Pons (tissue), 1 donor: Measurements from ENCODE around the gene TTC16.

Source experiments
- DNase-seq: peaks from one replicate; pipeline ENCODE4 v3.0.0-alpha.2; 2016; ENCODE audit warnings: low spot score

Gene TTC16

DNA sequence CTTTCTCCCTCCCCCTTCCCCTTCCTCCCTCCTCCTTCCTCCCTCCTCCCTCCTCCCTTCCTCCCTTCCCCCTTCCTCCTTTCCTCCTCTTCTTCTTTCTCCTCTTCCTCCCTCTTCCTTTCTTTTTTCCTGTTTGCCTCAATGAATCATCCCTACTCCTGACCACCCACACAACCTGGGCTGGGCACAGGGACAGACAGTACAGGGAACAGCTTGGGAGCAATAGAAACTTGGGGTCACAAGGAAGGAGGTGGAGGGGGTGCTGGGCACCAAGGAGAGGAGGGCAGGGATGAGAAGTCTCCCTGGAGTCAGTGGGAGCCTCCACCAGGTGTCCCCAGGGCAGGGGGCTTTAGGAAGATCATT is 5.0 kb downstream of the TTC16 start:
- DNase-seq = no peak

DNA sequence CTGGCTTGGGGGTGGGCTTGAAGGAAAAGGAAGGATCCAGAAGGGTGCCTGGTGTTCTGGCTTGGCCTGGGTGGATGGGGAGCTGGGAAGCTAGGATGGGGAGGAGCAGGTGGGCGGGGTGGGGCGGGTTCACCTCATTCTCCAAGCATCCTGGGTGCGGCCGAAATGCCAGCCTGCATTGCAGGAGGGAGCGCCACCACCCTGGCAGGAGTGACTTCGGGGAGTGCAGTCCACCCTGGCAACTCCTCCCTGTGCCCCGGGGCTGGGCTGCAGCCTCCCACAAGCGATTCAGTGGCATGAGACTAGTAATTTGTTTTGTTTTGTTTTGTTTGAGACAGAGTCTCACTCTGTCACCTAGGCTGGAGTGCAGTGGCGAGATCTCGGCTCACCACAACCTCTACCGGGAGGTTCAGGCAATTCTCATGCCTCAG is 5.5 kb downstream of the TTC16 start:
- no peak for DNase-seq

DNA sequence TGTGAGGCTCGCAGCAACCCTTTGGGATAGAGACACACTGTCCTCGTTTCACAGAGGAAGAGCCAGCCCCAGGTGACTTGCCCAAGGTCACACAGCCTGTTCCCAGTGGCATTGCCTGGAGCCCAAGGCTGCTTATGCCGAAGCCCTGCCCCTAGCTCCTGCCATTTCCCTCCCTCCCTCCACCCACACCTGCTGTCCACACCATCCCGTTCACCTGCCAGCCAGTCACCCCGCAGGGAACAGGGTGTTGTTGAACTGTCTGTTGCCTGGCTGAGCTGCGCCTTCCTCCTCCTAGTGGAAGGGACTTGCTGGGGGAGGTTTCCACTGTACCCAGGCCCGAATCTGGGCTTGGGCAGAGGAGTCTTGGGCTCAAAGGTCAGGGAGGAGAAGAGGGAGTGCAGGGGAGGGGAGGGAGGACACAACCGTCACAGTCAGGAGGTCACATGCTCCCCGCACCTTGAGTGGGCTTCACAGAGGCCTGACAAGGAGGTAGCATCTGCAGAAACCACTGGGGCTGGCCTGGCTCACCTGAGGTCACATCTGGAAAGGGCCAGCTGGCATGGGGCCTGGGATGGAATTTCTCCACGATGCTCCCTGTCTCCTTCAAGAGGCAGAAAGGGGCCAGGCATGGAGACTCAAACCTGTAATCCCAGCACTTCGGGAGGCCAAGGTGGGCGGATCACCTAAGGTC is 6.3 kb downstream of the TTC16 start:
- DNase-seq = no peak

DNA sequence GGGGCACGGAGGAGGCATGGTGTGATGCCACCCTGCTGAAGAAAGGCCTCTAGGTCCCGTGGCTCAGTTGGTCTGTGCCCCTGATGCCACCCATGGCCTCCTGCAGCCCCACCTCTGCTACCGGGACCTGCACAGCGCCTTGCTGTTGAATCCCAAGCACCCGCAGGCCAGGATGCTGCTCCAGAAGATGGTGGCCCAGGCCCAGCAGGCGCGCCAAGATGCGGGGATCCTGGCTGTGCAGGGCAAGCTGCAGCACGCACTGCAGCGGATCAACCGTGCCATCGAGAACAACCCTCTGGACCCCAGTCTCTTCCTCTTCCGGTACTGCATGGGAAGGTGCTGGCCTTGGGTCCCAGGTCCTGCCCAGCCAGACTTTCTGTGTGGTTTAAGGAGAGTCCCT is 7.1 kb downstream of the TTC16 start:
- DNase-seq = no peak

DNA sequence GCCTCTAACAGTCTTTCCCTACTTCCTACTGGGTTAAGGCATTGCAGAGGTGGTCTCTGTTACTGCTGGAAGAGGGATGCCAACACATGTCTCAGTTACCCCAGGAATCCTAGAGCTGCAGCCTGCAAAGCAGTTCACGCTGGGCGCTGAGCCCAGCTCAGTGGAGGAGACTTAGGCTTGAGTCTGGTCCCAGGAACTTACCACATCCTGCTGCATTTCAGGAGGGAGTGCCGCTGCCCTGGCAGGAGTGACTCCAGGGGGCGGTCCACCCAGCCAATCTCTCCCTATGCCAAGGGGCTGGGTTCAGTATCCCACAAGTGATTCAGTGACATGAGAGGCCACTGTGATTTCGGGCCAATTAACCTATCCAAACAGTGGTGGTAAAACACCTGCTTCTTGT is 7.6 kb downstream of the TTC16 start:
- no peak for DNase-seq

DNA sequence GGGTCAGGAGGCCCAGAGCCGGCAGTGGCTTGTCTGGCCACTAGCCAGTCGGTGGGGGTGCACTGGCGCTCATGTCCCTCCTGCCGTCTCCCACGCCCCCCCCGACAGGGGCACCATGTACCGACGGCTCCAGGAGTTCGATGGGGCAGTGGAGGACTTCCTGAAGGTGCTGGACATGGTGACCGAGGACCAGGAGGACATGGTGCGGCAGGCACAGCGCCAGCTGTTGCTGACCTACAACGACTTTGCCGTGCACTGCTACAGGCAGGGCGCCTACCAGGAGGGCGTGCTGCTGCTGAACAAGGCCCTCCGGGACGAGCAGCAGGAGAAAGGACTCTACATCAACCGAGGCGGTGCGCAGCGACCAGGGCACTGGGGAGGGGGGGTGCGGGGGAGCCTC is 8.1 kb downstream of the TTC16 start:
- no peak for DNase-seq

DNA sequence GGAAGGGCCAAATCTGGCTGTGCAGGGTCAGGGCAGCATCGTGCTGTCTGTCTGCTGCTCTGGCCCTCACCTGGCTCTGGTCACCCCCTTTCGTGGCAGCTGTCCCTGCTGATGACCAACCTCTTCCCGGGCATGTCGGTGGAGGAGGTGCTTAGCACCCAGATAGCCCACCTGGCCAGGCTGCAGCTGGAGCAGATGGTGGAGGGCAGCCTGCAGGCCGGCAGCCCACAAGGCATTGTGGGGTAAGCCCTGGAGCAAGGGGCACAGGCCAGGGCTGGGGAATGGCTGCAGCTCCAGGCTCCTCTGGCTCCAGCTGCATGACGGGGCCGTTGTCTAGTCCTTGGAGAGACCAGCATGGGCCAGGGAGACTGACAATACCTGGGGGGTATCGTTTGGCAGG is 11.0 kb downstream of the TTC16 start:
- DNase-seq = no peak

DNA sequence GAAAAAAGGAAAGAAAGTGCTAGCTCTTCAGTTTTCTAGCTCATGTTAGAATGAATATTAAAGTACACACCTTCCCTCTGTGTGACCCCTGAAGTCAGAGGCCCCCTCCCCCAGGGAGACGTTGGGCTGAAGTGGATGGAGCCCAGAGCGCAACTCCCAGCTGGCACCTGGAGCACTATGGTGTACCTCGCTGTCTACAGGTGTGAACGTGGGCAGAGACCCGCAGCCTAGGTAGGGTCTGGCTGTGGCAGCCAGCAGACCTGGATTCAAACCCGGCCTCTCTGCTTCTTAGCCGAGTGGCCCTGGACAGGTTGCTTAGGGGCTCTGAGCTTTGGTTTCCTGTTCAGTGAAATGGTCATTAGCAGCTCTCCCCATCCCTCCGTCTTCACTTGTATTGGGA is 12.9 kb downstream of the TTC16 start:
- DNase-seq = no peak

DNA sequence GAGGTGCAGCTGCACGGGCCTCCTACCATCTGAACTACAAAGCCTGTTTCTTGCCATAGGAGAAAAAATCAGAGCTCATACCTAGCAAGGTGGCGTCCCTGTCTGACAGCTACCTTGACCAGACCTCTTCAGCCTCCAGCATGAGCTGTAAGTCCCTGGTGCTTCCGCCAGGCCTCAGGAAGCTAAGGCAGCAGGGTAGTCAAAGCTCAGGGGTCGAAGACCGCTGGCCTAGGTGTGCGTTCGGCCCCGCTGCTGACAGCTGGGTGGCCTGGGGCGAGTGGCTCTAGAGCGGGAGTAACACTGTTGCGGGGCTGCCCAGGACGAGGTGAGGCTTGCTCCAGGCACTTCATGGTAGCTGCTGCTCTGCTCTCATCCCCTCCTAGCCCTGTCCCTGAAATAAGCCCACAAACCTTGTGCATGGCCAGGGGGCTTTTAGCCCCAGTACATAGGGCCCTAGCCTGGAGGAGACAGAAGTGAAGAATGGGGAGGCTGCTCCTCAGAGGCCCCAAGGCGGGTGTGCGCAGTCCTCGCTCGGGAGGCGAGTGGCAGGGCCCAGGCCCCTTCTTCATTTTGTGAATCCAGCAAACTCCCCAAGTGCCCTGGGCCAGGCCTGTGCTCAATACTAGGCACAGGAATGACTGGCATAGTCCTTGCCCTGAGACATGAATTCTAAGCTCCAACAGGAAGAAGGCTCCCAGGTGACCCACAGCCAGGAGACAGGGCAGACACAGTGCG is 13.8 kb downstream of the TTC16 start:
- DNase-seq = no peak

DNA sequence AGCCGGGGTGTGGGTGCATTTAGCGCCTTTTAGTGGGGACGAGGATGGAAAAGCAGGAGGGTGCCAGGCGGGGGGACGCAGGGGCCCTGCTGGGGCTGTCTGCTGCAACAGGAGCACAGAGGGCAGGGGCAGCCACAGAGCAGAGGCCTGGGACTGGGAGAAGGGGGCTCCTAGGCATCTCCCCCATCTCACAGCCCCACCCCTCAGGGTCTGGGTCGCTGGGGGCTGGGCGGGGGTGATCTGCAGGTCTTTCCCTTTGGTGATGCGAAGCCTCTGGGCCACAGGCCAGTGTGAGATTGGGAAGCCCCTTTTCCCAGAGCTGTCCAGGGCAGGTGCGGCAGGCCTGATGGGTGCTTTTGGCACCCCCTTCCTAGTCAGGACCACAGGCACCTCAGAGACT is 14.4 kb downstream of the TTC16 start:
- no peak for DNase-seq

DNA sequence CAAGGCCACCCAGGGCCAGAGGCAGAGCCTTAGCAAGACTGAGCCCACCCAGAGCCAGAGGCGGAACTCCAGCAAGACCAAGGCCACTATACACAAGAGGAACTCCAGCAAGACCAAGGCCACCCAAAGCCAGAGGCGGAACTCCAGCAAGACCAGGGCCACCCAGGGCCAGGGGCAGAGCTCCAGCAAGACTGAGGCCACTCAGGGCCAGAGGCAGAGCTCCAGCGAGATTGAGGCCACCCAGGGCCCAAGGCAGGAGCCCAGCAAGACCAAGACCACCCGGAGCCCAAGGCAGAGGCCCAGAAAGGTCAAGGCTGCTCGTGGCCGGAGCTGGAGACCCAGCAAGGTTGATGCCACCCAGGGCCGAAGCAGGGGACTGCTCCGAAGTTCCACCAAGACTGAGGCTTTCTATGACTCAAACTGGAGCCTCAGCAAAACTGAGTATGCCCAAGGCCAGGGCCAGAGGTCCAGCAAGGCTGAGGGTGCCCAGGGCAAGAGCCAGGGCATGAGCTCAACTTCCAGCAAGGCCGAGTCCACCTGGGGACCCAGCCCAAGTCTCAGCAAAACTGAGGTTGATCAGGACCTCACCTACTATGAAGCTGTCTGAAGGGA is 15.0 kb downstream of the TTC16 start:
- no peak for DNase-seq

DNA sequence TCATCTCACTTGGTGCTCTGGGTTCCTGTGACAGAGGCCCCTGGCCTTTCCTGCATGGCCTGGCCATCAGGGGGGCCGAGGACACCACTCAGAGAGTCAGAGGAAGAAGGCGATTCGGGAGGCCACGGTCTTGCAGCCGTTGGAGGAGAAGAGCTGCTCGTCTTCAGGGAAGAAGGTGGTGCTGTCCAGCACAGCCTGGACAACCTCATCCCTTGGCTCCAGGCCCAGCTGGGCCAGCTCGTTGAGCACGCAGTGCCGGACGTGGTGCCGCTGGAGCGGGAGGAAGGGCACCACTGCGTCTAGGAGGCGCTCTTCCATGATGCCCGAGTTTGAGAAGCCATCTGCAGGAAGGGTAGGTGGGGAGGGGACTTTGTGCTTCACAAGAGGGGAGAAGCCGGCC is 16.1 kb downstream of the TTC16 start:
- DNase-seq = no peak

DNA sequence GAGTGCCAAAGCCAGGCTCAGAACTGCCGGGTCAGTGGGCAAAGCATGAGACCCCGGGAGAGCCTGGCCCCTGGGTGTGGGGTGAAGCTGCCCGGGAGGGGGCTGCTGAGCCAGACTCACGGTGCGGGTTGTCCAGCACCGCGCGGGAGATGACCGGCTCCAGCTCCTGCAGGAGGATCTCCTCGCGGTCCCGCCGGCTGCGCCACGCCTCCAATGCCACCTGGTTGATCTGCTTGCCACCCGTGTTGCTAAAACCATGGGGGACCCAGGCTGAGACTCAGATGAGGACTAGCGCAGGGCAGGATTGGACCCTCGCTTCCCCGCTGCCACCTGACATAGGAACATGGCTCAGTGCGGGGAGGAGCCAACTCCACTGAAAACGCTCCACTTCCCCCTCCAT is 16.6 kb downstream of the TTC16 start:
- DNase-seq = no peak

DNA sequence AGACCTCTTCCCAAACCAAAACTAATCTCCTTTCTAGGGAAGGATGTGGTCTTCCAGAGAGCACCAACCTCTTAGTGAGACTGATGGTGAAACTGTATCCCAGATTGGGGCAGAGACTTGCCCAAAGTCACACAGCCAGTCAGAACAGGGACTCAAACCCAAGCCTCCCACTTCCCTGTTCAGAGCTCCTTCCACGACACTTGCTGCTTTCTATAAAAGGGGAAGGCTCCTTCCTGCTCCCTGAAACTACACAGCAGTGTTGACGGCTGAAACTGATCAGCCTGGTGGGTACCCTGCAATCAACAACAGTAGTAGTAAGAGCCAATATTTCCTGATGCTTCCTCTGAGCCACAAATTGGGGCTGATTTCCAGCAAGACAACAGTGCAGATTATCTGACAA is 17.7 kb downstream of the TTC16 start:
- no peak for DNase-seq

DNA sequence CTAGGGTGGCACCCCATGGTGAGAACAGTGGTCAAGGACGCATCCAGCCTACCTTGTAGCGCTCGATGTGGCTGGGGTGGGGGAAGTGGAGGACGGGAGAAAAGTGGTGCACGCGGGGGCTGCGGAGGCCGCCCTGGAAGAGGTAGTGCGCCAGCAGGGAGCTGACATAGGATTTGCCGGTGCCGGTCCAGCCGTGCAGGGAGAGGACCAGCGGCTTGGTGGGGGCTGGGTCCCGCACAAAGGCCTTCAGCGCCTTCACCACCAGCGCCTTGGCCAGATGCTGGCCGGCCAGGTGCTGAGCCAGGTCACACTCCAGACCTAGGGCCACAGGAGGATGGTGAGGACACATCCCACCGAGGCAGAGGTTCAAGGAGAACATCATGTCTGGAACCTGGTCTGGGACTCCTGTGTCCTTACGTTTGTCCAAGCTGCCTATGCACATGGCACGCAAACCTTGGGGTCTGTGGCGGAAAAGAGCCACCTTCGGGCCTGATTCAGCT is 18.4 kb downstream of the TTC16 start:
- no peak for DNase-seq

DNA sequence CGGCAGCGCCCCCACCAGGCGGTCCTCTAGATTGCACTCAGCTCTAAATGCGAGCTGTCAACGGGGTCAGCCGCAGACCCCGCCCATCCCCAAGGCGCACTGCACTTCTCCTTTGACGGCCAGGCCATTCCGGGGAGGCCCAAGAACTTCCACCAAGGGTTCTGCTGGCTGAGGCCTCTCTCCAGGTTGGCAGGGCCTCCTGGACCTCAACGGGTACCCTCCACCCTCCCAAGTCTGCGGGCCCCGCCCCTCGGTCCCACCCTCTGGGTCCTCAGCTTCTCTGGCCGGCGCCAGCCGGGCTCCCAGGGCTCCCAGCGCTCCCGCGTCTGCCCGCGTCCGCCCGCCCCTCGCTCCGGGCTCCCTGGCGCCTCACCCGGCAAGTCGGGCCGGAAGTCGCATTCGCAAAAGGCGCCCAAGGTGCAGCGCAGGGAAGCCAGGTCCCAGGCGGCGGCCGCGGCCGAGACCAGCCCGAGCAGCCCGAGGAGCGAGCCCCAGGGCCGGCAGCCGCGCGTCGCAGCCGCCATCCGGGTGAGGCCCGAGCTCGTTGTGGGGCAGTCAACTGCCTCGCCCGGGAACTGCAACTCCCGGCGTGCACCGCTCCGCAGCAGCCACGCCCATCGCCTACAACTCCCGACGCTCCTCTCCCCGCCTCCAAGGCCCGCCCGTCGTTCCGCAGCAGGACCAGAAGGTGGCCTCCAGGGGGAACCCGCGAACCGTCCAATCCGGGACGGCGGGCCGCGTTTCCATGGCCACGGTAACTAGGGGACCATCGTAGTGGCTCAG is 19.1 kb downstream of the TTC16 start, which contains the start of gene TOR2A:
Gene TOR2A (minus strand): TSS at position 548 of the 783 bp plus-strand sequence. CDS start 24 bp downstream, at position 524.
- DNase-seq = peak; percentile 95

DNA sequence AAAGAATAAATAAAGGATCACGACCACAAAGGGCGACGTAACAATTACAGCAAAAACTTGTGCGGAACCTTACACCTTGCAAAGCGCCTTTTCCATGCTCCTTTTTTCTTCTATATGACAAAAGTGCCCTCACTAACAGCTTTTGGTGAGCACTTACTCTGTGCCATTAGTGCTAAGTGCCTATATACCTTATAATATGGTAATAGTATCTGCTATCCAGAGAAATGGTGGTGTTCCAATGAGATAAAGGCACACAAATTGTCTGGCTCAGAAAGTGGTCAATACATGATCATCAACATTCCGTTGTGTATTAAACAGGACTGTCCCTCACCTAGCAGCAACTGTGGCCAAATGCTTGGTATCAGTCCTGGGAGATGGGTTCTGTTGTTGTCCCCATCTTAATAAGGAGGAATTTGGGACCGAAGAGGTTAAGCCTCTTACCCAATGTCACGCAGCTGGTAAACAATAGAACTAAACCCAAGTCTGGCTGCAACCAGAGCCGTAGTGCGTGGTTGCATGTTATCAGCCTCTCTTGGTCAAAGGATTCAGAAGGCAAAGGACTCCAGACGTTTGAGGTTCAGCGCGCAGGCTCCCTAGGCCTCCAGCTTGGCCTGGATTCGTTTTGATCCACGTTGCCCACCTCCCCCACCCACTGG is 19.8 kb downstream of the TTC16 start:
- DNase-seq = no peak

DNA sequence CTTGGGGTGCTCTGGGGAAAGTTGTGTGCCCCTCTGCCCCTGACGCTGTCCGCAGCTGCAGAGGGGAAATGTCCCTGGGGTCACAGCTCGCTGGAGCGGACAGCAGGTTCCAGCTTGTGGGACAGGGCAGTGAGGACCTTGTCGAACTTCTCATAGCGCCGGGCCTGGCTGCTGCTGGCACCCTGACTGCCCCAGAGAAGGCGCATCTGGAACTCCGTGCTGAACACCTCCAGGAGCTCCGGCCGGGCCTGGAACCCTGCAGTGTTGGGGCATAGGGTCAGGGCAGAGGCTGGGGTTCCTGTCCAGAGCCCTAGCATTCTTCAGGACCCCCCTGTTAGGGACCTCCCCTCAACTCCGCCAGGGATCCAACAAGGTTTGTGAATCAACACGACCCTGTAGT is 22.8 kb downstream of the TTC16 start:
- DNase-seq = no peak

DNA sequence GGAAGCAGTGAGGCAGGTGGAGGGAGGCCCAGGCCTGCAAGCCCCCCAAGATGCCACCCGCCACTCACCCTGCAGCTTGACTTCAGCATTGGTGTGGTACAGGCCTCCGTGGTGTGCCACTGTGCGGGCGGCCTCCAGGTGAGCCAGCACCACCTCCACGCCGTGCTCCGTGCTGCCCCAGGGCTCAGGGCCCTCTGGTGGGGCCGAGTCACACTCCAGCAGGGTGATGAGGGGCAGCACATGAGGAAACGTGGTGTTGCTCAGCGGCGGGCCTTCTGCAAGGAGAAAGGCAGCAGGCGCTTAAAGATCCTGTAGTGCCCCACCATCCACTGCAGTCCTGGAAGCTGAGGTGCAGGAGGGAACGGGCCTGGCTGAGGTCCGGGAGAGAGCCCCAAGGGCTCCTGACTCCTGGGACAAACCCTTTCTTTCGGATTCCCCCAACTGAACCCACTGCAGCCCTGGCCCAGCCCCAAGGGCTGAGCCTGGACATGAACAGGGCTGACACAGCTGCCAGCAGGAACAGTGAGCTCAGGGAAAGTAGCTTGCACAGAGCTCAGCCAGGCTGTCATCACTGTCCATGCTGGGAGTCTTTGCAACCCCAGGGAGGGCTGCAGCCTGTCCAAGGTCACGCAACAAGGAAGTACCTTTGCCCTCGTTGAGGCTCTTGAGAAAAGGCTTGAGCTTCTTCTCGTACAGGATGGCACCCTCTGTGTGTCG is 23.9 kb downstream of the TTC16 start:
- DNase-seq = no peak

DNA sequence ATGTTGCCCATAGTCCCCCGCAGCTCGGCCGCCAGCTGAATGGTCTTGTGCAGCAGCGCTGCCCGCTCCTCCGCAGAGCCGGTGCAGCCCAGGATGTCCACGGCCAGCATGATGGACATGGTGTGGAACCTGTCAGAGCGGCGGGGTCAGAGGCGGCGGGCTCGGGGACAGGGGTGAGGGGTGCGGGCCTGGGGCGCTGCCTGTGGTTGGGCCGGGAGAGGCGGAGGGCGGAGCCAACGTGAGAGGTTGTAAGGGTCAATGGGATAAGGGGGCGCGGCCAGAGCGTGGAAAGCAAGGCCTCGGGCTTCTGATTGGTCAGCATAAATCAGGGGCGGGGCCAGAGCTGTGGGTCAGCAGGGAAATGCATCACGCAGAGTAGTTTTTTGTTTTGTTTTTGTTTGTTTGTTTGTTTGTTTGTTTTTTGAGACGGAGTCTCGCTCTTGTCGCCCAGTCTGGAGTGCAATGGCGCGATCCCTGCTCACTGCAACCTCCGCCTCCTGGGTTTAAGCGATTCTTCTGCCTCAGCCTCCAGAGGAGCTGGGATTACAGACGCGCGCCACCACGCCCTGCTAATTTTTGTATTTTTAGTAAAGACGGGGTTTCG is 26.1 kb downstream of the TTC16 start:
- DNase-seq = peak; percentile 75
